ENCODE data around the gene LMO4. TPM values are rescaled to one million over a fixed set of nuclear protein-coding genes. Genes with fewer than 3 reads are reported as not detected.

The LMO4 gene
- polyA plus RNA-seq, 1 donor (not counting 4 experiments of a cell fraction or from before 2014, with no cell fraction given) = 33.4 TPM

DNA sequence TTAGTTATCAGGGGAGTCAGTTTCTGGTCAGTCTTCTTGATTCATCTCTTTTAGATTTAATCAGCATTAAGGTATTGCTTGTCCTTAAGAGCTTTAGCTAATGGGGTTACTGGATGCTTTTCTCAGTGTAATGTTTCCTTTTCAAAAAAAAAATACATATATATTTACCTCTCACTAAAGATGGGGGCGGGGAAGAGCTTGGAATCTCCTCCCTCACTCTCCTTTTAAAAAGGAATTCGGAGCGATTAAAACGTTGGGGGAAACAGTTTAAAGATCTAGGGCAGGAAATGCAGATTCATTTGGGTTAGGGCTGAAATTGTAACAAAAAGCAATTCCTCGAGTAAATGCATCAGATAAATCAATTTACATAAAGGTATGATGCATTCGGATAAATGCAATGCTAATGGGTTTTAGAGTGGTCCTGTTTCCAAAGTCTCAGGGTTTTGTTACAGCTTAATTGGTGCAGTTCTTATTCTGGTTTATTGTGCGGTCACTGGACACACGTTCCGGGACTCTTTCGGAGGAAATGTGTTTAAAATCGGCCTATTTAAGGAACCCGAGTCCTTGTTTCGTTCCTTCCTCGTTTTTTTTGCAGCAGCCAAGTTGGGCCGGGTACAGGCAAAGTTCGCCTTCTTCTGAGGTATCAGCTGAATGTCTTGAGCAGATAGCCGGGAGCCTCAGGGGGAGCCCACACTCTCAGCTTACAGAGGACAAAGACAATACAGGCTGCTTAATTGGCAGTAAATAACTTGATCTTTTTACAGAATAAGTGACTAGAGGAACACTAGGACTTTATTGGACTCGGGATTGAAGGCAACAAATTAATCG is 1.6 kb downstream of the LMO4 start:
- Histone ChIP-seq H3K9ac (ENCODE audit: control insufficient read depth, extremely low read depth, insufficient read depth, low read length) (peak overlapping the region; percentile 89), H3K4me1 (ENCODE audit: control insufficient read depth, extremely low read depth, insufficient read depth, low read length) (peaks cover 36% of the 10 kb centered on the region), H2AFZ (ENCODE audit: control insufficient read depth, low read length) (peak overlapping the region; percentile 68), H4K20me1 (ENCODE audit: control insufficient read depth, extremely low read depth, insufficient read depth, low read length) (peaks cover 7% of the 10 kb centered on the region), H3K9me1 (ENCODE audit: control insufficient read depth, extremely low read depth, insufficient read depth, low read length) (no peaks in the 10 kb centered on the region), H3K4me2 (ENCODE audit: control insufficient read depth, extremely low read depth, insufficient read depth, low read depth, low read length) (peak overlapping the region; percentile 90), H3K27ac (ENCODE audit: control insufficient read depth, insufficient read depth, low read length) (peak overlapping the region; percentile 88), H3K4me3 (ENCODE audit: control insufficient read depth in 2 of 3, extremely low read depth in 1 of 3, insufficient read depth in 2 of 3, low read depth in 1 of 3, low read length in 3 of 3) (peak overlapping the region; percentile 71 to 92 (median 87)), H3K9me3 (ENCODE audit: control insufficient read depth, low read depth, low read length) (no peaks in the 10 kb centered on the region), H3K27me3 (ENCODE audit: control insufficient read depth, extremely low read depth, insufficient read depth, low read length) (no peaks in the 10 kb centered on the region), H3K79me2 (ENCODE audit: control insufficient read depth, insufficient read depth, low read length) (peaks cover 34% of the 10 kb centered on the region), H3K36me3 (ENCODE audit: control insufficient read depth in 2 of 2, extremely low read depth in 1 of 2, insufficient read depth in 2 of 2, low read length in 2 of 2) (peaks cover 0 to 5% of the 10 kb centered on the region in 2 experiments)
- FAIRE-seq (no peak), DNase-seq (ENCODE audit: low read depth, low spot score) (no peak)
- no peak for TF ChIP-seq EZH2 (IDR thresholded peaks at IDR 0.05; ENCODE audit: low read length)
- TF ChIP-seq, protein P1, sequence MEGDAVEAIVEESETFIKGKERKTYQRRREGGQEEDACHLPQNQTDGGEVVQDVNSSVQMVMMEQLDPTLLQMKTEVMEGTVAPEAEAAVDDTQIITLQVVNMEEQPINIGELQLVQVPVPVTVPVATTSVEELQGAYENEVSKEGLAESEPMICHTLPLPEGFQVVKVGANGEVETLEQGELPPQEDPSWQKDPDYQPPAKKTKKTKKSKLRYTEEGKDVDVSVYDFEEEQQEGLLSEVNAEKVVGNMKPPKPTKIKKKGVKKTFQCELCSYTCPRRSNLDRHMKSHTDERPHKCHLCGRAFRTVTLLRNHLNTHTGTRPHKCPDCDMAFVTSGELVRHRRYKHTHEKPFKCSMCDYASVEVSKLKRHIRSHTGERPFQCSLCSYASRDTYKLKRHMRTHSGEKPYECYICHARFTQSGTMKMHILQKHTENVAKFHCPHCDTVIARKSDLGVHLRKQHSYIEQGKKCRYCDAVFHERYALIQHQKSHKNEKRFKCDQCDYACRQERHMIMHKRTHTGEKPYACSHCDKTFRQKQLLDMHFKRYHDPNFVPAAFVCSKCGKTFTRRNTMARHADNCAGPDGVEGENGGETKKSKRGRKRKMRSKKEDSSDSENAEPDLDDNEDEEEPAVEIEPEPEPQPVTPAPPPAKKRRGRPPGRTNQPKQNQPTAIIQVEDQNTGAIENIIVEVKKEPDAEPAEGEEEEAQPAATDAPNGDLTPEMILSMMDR (optimal IDR thresholded peaks at IDR 0.05 in 1 of 3, IDR thresholded peaks at IDR 0.05 in 1 of 3, conservative IDR thresholded peaks at IDR 0.05 in 1 of 3; ENCODE audit: extremely low read depth in 1 of 3, insufficient read depth in 2 of 3, low read length in 3 of 3) = no peak
- dilution Hi-C loops (cut with MboI; ENCODE audit: extremely low pct_ligation_motif_present, low sequenced_read_pairs) = no loop called here

DNA sequence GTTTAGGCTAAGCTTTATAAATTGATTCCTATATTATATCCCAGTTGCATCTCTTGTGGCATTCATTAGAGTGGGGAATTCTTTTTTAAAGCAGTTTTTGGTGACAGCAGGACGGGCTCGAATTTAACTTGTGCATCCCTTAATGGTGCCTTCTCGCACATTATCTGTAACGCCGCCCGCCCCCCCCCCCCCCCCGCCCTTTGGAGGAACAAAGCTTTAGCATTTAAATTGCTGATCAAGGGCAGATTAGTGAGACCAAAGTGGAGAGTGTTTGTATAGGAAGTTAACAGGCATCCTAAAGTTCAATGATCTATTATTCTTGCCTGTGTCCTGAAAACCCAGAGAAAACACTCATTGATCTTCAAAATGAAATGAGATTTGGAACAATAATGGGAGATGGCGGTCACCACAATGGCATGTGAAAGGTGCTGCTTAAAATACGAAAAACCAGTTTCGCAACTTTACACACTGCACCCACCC is 2.2 kb downstream of the LMO4 start:
- H3K4me1 ChIP-seq (ENCODE audit: control insufficient read depth, extremely low read depth, insufficient read depth, low read length) = peaks cover 36% of the 10 kb centered on the region
- peaks cover 38% of the 10 kb centered on the region for H3K79me2 ChIP-seq (ENCODE audit: control insufficient read depth, insufficient read depth, low read length)
- no peak for TF ChIP-seq EZH2 (IDR thresholded peaks at IDR 0.05; ENCODE audit: low read length)
- TF ChIP-seq, protein P1 (optimal IDR thresholded peaks at IDR 0.05 in 1 of 3, IDR thresholded peaks at IDR 0.05 in 1 of 3, conservative IDR thresholded peaks at IDR 0.05 in 1 of 3; ENCODE audit: extremely low read depth in 1 of 3, insufficient read depth in 2 of 3, low read length in 3 of 3) = no peak
- DNase-seq (ENCODE audit: low read depth, low spot score) (no peak), FAIRE-seq (peak; percentile 81)
- dilution Hi-C loops (cut with MboI; ENCODE audit: extremely low pct_ligation_motif_present, low sequenced_read_pairs) = no loop called here
- H3K4me3 ChIP-seq (ENCODE audit: control insufficient read depth in 2 of 3, extremely low read depth in 1 of 3, insufficient read depth in 2 of 3, low read depth in 1 of 3, low read length in 3 of 3) = peak overlapping the region; percentile 71 to 92 (median 87)
- H4K20me1 ChIP-seq (ENCODE audit: control insufficient read depth, extremely low read depth, insufficient read depth, low read length) = peaks cover 7% of the 10 kb centered on the region
- no peaks in the 10 kb centered on the region for H3K9me1 ChIP-seq (ENCODE audit: control insufficient read depth, extremely low read depth, insufficient read depth, low read length)
- H3K27me3 ChIP-seq (ENCODE audit: control insufficient read depth, extremely low read depth, insufficient read depth, low read length) = no peaks in the 10 kb centered on the region
- H3K4me2 ChIP-seq (ENCODE audit: control insufficient read depth, extremely low read depth, insufficient read depth, low read depth, low read length) = peak overlapping the region; percentile 90
- H3K27ac ChIP-seq (ENCODE audit: control insufficient read depth, insufficient read depth, low read length) = peak overlapping the region; percentile 88
- peak overlapping the region; percentile 89 for H3K9ac ChIP-seq (ENCODE audit: control insufficient read depth, extremely low read depth, insufficient read depth, low read length)
- no peaks in the 10 kb centered on the region for H3K9me3 ChIP-seq (ENCODE audit: control insufficient read depth, low read depth, low read length)
- H3K36me3 ChIP-seq (ENCODE audit: control insufficient read depth in 2 of 2, extremely low read depth in 1 of 2, insufficient read depth in 2 of 2, low read length in 2 of 2) = peaks cover 0 to 5% of the 10 kb centered on the region in 2 experiments
- H2AFZ ChIP-seq (ENCODE audit: control insufficient read depth, low read length) = peak overlapping the region; percentile 68
